ENCODE data around the gene NDUFS2. TPM values are rescaled to one million over a fixed set of nuclear protein-coding genes. Genes with fewer than 3 reads are reported as not detected.

NDUFS2 gene
- 134 and 138 TPM in 2 replicates for total RNA-seq

DNA sequence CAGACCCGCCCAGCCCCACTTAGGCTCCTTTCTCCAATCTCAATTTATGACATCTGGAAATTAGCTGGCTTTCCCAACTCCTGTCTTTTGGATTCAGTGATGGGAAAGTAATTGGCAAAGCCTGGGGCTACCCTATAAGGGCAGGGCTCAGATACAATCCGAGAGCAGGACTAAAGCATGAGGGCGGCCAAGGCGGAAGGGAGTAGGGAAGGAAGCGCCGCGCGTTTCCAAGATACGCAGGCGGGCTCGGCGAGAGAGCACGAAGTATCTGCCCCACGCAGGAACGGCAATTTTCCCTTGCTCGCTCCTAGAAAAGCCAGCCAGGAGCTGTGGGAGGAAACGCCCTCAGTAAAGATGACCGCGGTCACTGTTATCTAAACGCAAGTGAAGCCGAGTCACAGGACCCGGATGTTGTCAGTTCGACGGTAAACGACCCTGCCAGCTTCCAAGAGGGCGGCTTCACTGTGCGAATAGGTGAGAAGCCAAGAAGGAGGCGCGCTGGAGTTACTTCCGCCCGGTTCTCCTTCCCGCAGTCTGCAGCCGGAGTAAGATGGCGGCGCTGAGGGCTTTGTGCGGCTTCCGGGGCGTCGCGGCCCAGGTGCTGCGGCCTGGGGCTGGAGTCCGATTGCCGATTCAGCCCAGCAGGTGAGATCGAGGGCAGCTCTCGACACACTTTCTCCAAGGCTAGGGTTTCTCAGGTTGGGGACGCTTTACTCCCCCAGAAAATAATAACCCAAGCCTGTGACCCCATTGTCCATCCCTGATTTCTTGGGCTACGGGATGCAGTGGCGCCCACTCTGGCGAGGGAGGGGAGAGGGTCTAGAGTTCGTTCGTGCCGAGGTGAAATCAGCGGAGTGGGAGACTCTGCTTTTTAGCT is at the start of gene NDUFS2:
Gene NDUFS2, plus strand, starts transcription at position 532 of the 877 bp plus-strand sequence. Its CDS starts 19 bp downstream, at position 551.

DNA sequence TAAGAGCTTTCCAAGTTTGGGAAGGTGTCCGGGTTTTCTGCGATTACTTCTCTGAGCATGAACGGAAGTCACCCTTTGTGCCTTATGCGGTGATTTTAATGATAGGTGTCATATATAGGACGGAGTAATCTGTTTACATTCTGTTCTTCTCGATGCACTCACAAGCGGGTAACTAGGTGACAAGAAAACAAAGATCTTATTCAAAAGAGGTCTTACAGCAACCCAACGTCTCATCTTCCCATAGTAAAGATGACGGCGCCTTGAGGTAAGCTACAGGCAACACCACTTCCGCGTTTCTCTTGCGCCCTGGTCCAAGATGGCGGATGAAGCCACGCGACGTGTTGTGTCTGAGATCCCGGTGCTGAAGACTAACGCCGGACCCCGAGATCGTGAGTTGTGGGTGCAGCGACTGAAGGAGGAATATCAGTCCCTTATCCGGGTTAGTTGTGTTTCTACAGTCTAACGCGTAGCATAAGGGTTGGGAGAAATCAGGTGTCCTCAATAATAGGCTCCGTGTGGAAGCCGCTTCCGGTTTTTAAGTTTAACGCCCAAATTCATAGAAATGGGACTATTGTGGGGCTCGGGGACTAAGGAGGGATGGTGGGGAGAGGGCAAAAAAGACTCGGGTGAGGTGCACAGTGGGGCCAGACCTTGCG is 48.4 kb upstream of the NDUFS2 start, which contains the start of gene UFC1:
Gene UFC1, plus strand, starts transcription at position 297 of the 656 bp plus-strand sequence. Its CDS starts 20 bp downstream, at position 317.

DNA sequence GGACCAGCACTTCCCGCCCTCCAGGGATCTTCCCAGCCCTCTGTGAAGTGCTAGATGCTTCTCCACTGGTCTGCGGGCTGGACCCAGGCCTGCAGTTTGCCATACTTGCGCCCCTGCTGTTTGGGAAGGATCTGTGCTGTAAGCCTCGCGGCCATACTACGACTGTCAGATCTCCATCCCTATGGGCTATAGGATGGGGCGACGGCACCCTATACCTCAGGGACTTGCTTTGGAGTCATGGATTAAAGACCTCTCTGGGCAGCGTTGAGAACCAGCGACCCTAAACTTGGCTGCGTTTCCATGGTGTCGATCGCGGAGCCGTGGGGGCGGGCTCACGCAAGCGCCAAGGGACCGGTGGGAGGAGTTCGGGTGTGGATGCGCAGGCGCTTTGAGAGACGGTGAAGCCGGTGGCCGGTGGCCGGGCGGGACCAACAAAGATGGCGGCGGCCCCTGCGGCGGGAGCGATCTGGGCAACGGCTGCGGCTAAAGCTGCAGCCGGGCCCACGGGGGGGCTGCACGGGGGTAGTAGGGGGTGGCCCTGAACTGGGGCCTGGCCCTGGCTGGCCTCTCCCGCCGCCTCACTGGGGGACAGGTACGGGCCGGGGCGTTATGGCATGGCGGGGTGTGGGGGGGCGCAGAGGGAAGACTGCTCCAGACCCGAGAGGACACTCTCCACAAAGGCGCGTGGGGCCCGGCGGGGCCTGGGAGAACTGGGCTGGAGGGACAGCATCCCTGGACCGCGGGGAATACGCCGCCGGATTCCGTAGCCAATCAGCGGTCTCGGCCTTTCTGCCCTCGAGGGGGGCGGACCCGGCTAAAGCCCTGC is 42.9 kb upstream of the NDUFS2 start, which contains the start of gene USP21:
Gene USP21, plus strand, starts transcription at position 414 of the 826 bp plus-strand sequence. CDS start 1,141 bp downstream, outside the sequence.

DNA sequence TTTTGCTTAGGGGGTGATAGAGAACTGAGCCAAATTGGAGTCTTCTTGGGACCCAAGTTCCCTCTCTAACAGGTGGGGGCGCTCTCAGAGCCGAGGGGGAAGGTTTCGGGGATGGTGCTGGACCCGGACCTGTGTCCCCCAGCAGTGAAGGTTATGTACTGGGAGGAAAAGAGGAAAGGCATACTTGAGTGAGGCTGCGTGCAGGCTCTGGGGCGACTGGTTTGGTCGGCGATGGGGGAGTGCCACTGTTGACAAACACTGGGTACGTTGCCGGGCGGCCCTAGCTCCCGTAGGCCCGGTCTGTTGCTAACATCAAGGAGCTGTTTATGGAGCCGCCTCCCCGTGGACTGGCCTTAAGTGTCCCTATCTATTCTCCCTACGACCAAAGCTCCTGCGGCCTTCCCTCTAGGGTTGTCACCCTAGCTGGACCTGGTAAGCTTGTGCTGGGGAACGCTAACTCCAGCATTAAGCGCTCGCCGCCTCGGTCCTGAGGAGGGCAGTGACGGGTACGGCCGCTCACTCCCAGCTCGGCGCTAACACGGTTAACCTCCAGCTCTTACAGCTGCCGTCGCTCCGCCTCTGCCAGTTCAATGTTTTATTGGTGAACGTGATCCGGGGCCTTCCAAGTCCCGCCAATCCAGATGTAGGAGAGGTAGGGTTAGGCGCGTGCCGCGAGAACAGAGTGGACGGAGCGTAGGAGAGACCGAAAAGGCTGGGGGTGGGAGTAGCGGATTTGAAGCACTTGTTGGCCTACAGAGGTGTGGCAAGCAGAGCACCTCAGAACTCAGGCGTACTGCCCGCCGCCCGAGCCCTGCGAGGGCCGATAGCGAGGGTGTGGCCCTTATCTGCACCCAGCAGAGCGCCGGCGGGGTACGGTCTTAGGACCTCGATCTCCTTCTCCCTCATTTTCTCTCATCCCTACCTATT is 36.2 kb upstream of the NDUFS2 start, which contains the start of gene PPOX:
Gene PPOX, plus strand, starts transcription at position 685 of the 927 bp plus-strand sequence. CDS start 422 bp downstream, outside the sequence.

GRCh38 chr1:161177112-161177935 is 24.8 kb upstream of the NDUFS2 start, which contains the start of gene B4GALT3:
TSS of gene B4GALT3 (minus strand) at chr1:161177507. CDS start at chr1:161176060, 1,447 bp downstream.

DNA sequence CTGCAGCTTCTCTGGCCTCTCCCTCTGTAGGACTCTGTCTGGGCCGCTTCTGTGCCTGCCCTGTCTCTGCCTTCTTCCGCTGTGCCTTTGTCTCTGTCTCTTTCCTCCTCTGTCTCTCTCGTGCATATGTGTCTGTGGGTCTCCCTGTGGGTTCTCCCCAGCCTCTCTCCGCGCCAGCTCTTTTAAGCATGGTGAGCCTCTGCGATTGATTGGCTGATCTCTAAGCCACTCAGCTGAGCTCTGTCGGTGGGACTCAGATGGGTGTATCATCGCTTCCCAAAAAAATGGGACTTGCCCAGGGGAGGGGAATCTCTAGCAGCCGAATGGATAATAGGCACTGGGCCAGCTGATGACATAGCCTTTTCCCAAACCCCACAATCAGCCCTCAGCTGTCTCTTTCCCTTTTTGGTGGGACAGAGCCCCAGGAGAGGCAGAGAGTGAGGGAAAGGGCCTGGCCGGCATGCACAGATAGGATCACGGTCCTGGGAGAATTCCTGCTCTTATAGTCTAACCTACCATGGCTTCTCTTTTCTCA is 3.2 kb upstream of the NDUFS2 start, which contains the start of gene ADAMTS4:
Gene ADAMTS4, minus strand, starts transcription at position 158 of the 535 bp plus-strand sequence. CDS start 427 bp downstream, outside the sequence.

GRCh38 chr1:161215076-161215475 is 12.9 kb downstream of the NDUFS2 start, which contains the start of gene FCER1G:
TSS of gene FCER1G (plus strand) at chr1:161215295. CDS start at chr1:161215322, 27 bp downstream.

DNA sequence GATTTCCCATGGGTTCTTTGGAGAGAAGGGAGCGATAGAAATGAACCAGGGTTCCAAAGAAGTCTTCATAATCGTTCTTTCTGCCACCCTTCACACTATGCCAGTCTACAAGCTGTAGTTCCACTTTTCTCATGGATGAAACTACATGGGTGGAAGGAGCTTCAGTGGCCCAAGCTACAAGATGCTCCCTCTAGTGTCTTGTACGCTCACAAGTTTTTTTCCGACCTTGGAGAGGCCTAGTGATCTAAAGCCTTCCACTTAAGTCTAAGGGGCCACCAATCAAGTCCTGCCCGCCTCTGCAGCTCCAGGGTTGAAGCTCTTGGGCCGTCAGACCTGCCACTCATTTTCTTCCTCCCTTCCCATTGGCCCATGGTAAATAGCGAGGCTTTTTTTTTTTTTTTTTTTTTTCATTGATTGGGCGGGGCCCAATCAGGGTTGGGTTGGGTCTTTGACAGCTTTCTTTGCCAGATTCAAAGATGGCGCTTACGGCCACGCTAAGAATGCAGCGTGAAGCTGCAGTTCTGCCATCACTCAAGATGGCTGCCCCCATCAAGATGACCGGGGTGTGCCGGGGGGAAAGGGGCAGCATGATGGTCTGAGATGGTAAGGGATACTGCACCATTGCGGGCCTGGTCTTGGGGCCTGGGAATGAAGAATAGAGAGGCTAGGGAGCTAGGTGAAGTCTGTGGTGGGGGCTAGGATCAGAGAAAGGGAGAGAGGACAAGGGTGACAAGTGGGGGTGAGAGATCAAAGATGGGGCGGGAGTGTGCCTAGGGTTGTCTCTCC is 23.6 kb downstream of the NDUFS2 start, which contains the start of gene TOMM40L:
Gene TOMM40L, plus strand, starts transcription at position 527 of the 786 bp plus-strand sequence. CDS start 430 bp downstream, outside the sequence.

DNA sequence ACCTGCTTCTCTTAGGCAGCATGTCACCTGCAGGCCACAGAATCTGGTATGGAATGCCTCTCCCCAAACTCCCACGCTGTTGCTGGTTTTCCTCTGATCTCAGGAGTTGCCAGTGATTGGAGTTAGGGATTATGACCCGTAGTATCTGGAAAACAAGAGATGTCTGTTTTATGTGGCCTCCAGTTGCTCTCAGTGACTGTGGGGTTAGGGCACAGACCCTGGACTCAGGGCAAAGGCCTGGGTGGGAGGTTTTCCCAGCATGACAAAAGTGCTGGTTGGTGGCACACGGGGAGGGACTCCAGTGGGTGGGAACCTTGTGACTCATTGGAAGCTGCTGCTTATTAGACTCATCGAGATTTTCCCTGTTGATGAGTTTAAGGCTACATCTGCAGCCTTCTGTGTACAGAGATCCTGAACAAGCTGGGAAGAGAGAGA is 35.9 kb downstream of the NDUFS2 start, which contains the start of gene NR1I3:
Gene NR1I3, minus strand, starts transcription at position 165 of the 435 bp plus-strand sequence. CDS start 1,638 bp downstream, outside the sequence.

GRCh38 chr1:161258439-161259344 is 56.5 kb downstream of the NDUFS2 start, which contains the start of gene PCP4L1:
TSS of gene PCP4L1 (plus strand) at chr1:161258745. CDS start at chr1:161258975, 230 bp downstream.

Other genes with a start within 250 kb of the NDUFS2 start
- not detected in 2 replicates for gene ITLN2, start 247.6 kb upstream of the NDUFS2 start, total RNA-seq
- 0.53 and 0.86 TPM in 2 replicates for gene F11R, start 181.2 kb upstream of the NDUFS2 start, total RNA-seq
- gene TSTD1, start 163.4 kb upstream of the NDUFS2 start, total RNA-seq, result 0.86 and 2.5 TPM in 2 replicates
- 65.7 and 69.8 TPM in 2 replicates for gene USF1, start 156.4 kb upstream of the NDUFS2 start, total RNA-seq
- gene ARHGAP30, start 132.5 kb upstream of the NDUFS2 start, total RNA-seq, result not detected in 2 replicates
- gene NECTIN4, start 112.8 kb upstream of the NDUFS2 start, total RNA-seq, result under 0.01 and 1.4 TPM in 2 replicates
- 2.5 and 4.0 TPM in 2 replicates for gene KLHDC9, start 104.0 kb upstream of the NDUFS2 start, total RNA-seq
- gene PFDN2, start 84.3 kb upstream of the NDUFS2 start, total RNA-seq, result 36.3 and 83.5 TPM in 2 replicates
- gene NIT1, start 84.3 kb upstream of the NDUFS2 start, total RNA-seq, result 43.8 and 61.1 TPM in 2 replicates
- gene DEDD, start 69.7 kb upstream of the NDUFS2 start, total RNA-seq, result 31.4 and 31.9 TPM in 2 replicates
- 90.9 and 113 TPM in 2 replicates for gene UFC1, start 48.4 kb upstream of the NDUFS2 start, total RNA-seq
- gene USP21, start 42.9 kb upstream of the NDUFS2 start, total RNA-seq, result 8.1 and 12.2 TPM in 2 replicates
- 12.4 and 32.0 TPM in 2 replicates for gene PPOX, start 35.9 kb upstream of the NDUFS2 start, total RNA-seq
- gene B4GALT3, start 24.9 kb upstream of the NDUFS2 start, total RNA-seq, result 36.0 and 42.1 TPM in 2 replicates
- 9.5 and 14.5 TPM in 2 replicates for gene ADAMTS4, start 3.3 kb upstream of the NDUFS2 start, total RNA-seq
- not detected in 2 replicates for gene FCER1G, start 12.9 kb downstream of the NDUFS2 start, total RNA-seq
- not detected in 2 replicates for gene APOA2, start 21.3 kb downstream of the NDUFS2 start, total RNA-seq
- gene TOMM40L, start 23.7 kb downstream of the NDUFS2 start, total RNA-seq, result 11.9 and 16.4 TPM in 2 replicates
- not detected in 2 replicates for gene NR1I3, start 35.8 kb downstream of the NDUFS2 start, total RNA-seq
- gene PCP4L1, start 56.4 kb downstream of the NDUFS2 start, total RNA-seq, result not detected in 2 replicates
- 3.5 and 20.9 TPM in 2 replicates for gene MPZ, start 107.6 kb downstream of the NDUFS2 start, total RNA-seq
- gene SDHC, start 112.0 kb downstream of the NDUFS2 start, total RNA-seq, result 41.8 and 122 TPM in 2 replicates
- gene CFAP126, start 165.5 kb downstream of the NDUFS2 start, total RNA-seq, result not detected in 2 replicates

Data from myometrial cell (primary cell).